ENCODE measurements around the gene LHX4. TPM values are rescaled to one million over a fixed set of nuclear protein-coding genes. Genes with fewer than 3 reads are reported as not detected.

Gene LHX4
- total RNA-seq, 2 donors from 2014 or later: not detected

DNA sequence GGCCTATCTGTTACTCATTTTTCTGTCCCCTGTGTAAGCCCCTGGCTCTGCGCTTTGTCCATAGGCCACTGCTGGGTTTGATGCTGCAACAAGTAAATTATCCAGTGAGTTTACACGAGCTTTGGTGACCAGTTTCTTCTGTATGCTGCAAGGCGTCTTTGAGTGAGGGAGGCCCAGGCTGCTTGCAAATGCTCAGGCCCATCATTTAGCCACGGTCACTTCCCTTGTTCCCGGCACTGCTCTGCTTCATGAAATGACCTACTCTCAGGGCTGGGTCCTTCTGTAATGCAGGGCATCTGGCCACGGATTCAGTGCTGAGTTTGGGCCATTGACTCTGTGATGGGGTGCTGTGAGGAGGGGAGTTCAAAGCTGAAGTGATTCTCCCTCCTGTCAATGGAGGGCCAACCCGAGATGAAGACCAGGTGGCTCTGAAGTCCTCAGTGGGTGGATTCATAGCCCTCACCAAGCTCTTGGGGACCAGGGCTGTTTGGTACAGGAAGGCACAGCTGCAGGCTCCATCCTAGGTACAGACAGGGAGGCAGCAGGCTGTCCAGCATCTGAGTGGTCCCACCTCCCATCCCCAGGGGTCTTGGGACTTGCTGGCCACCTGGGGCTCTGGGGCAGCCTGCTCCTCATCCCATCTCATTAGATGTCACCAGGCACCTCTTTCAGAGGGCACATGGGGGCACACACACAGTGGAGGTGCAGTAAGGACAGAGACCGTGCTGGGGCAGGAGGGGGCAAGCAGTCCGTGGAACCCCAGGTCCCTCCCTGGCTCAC is 21.7 kb downstream of the LHX4 start:
- intact Hi-C loops (cut with DNase I): loop anchor here (5.0 kb wide), 1 partner anchor 226 kb away; no protein-coding TSS in a partner anchor
- DNase-seq (ENCODE audit: low spot score): peak; percentile 51

DNA sequence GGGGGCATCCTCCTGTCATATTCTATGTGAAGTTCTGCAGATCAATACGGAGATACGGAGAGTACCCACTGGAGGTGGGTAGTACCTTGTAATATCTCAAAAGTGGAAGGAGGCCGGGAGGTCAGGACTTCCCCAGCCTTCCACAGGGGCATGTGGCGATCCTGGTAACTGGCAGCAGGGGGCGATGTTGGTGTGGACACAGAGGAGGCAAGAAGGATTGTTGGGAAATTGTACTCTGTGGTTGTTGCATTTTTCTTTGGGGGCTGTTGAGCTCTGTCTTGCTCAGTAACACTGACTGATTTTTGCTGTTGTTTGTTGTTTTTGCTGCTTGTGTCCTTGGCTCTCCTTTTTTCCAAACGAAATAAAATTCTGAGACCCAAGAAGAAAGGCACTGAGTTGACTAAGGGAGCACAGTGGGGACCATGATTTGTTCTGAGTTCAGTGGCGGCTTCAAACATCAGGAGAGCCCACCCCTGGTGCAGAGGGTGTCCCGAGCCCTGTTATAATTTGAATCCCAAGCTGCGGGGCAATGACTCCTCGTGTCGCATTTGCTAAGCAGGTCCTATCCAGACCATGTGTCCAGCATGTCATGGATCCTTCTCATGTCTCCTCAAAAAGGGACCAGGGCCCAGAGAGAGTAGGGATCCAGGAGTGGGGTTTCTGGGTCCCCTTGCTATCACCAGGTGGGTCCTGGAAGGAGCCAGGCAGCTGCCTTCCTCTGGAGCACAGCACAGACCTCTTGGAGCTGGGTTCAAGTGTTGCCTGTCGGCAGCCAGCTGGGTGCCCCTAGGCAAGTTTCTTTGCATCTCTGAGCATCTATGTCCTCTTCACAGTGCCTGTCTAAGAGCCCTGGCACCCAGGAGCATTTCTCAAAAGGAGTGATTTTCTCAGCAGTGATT is 22.8 kb downstream of the LHX4 start:
- intact Hi-C loops (cut with DNase I): loop anchor here (5.0 kb wide), 1 partner anchor 224 kb away; no protein-coding TSS in a partner anchor

DNA sequence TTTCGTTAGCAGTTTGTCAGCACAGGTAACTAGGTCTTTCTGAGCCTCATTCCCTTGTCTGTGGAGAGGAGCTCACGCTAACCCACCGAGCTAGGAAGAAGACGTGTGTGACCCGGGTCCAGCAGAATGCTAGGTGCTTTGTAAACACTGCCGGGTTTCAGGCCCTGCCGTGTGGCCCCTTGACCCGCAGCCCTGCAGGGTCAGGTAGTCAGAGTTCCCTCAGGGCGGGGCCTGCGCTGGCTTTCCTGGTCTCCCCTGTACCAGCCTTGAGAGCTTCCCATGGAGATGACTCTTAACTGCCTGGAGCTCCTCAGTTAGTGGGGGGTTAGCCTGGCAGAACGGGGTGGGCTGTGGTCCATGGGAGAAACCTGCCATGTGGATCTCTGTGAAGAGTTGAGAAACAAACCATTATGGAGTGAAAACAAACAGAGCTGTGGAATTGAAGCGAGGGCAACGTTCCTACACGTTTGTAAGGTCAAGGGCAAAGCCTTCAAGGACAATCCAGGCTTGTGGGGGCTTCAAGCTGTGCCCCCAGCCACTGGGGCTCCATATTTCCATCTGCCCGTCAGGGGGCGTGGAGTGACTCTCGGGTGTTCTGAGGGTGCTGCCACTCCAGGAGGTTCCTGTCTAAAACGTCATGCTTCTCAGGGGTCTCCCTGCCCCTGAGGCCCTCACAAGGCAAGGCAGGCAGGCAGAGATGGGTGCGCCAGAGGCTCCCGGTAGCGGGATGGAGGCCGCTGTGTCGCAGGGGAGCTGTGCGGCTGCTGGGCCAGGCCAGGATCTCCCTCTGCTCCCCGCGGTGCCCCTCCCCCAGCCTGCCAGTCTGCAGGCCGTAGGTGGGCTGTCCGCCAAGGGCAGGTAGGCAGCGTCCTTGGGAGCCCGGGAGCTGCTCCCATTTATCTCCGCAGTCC is 23.8 kb downstream of the LHX4 start:
- intact Hi-C loops (cut with DNase I): loop anchor here (5.0 kb wide), 1 partner anchor 223 kb away; no protein-coding TSS in a partner anchor

More for the DNA sequence above, 22.8 kb downstream of the LHX4 start:
- peak; percentile 92 for DNase-seq (ENCODE audit: low spot score)

DNA sequence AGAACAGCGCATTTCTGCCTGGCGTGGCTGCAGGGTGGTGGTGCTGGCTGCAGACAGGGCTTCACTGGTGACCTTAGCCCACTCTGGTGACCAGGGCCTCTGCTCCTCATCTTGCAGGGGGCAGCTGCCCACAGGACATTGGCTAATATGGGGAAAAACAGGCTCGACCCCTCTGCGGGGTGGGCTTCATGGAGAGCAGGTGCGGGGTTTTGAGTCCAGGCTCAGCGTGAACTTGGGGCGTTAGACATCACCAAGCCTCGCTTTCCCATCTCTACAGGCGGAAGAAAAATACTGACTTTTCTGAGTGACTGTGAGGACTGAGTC is 24.4 kb downstream of the LHX4 start:
- intact Hi-C loops (cut with DNase I): loop anchor here (5.0 kb wide), 1 partner anchor 223 kb away; no protein-coding TSS in a partner anchor
- DNase-seq (ENCODE audit: low spot score): peak; percentile 74

More for the DNA sequence above, 23.8 kb downstream of the LHX4 start:
- DNase-seq (ENCODE audit: low spot score): peak; percentile 64

DNA sequence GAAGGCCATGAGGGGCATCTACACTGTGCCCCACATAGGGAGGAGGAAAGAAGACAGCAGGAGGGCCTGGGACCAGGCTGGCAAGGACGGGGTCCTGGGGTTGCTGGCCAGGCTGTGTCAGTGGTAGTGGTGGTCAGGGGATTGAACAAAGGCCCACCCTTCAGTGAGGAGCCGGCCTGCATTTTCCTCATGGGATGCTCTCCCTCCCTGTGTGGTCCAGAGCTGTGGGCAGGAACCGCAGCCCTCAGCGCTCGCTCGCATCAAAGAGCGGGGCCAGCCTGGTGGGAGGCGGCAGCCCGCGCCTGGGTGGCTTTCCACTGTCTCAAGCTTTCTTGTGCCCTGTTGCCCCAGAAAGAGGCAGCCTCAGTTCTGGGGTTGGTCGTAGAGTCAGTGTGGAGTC is 24.8 kb downstream of the LHX4 start:
- peak; percentile 55 for DNase-seq (ENCODE audit: low spot score)
- intact Hi-C loops (cut with DNase I): loop anchor here (5.0 kb wide), 1 partner anchor 222 kb away; no protein-coding TSS in a partner anchor

DNA sequence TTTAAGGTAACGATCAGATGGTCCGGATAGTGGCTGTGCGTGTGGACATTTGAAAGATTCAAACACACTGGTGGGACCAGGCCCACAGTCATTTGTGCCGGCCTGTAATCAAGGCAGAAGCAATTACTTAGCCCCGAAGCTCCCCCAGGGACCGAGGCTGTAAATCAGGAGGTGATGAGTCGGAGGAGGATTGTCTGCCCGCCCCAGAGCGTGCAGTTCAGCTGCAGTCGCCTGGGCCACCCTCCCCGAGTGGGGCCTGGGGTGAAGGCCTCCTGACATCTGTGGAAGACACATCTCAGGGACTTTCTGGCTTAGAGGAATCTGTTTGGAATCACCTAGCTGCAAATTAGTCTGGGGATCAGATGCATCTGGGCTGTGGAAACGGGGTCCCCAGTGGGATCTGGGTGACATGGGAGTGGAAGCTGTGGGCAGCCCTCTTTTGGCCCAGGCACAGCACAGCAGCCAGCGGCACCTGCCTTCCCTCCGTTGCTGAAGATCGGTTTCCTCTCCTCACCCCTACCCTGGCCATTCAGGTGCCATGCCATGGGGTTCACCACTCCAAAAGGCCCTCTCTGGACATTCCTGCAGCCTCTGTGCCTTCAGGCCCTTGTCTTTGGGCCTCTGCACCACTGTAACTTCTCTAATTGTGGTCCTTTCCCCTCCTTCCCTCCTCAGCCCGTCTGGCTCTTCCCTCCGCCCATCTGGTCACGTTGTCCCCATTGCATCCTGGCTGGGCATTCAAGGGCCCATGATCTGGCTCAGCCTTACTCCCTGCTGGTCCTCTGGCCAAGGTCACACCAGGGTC is 25.7 kb downstream of the LHX4 start:
- peak; percentile 53 for DNase-seq (ENCODE audit: low spot score)
- intact Hi-C loops (cut with DNase I): no loop called here

DNA sequence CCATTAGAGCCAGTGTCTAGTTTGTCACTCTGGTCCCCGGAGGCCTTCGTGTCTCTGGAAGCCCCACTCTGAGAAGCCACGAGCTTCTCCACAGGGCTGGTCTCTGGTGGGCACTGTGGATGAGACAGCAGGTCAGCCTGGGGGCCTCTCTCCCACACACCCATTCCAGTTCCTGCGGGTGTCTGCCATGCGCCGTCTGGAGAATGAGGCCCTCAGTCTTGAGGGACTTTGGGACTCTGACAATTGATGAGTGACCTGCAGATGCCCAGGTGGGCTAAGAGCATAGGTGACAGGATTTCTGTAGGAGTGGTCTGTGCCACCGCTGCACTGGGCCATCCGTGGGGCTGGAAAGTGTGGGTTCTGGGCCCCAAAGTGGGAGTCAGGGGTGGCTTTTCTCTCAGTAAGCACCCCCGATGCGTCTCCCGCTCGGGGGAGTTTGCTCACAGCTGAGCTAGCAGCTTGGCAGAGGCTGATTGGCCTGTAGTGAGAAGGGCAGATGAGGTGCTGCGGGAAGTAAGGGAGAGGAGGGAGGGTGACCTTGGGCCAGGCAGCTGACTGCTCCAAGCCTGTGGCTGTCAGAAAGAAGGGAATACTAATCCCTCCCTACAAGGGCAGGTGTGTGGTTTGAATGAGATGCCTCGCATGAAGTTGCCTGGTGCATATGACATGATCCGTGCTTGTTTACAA is 26.4 kb downstream of the LHX4 start:
- peak; percentile 42 for DNase-seq (ENCODE audit: low spot score)
- intact Hi-C loops (cut with DNase I): no loop called here

DNA sequence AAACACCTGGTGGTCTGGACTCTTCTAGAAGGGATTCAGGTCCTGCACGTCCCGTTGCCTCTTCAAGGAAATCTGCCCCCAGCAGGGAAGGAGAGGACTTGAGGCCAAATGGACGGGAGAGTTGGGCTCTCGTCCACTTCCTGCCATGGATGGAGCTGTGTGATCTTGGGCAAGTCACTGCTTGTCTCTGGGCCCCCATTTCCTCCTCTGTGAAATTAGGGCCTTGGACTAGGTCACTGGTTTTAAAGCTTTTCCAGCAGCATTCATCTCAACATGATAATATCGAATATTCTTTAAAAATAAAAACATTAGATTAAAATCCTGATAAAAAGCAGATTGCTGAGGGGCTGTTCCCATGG is 26.9 kb downstream of the LHX4 start:
- DNase-seq (ENCODE audit: low spot score): no peak
- intact Hi-C loops (cut with DNase I): no loop called here

DNA sequence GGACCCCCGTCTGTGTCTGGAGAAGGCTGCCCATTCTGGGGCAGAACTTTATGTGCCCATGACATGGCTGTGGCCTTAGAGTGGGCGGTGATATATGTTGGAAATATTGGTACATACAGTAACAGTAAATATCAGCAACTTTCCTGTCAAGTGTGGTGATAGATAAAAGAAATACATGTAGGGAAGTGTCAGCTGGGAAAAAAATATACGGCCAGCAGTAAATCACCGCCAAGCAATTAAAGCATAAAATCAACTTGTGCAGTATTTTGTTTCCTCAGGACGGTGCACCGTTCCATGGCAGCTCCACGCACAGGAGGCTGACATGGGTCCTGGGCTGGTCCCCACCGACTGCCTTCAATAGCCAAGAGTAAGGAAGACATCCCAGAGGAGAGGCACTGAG is 27.4 kb downstream of the LHX4 start:
- intact Hi-C loops (cut with DNase I): no loop called here
- no peak for DNase-seq (ENCODE audit: low spot score)

DNA sequence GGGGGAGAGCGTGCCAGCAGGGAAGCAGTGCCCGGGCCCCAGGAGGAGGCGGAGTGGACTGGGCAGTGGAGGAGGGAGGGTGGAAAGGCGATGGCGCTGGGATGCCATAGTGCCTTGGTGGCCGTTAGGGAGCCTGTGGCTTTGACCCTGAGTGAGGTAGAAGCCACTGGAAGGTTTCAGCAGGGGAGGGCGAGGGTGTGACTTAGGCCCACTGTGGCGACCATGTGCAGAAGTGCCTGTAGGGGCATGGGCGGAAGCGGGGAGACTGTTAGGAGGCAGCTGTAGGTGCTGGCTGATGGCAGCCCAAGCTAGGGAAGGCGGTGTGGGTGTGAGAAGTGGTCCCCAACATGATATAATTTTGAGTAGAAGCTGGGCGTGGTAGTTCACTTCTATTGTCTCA is 28.2 kb downstream of the LHX4 start:
- intact Hi-C loops (cut with DNase I): no loop called here
- peak; percentile 74 for DNase-seq (ENCODE audit: low spot score)

DNA sequence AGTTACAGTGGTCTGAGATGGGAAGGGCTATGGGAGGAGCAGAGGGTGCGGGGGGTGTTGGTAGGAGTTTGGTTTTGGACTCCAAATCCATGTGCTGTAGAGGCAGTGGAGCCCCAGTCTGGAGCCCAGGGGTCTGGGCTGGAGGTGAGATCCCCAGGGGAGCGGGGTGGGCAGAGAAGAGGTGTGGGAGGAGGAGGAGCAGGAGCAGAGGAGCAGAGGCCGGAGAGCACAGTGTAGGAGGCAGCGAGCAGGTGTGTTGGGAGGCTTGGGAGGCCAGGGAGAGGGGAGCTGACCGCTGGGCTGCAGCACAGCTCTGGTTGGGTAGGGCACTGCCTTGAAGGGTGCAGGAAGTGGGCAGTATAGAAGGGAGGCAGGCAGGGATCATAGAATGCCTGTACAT is 28.9 kb downstream of the LHX4 start:
- intact Hi-C loops (cut with DNase I): no loop called here
- no peak for DNase-seq (ENCODE audit: low spot score)

DNA sequence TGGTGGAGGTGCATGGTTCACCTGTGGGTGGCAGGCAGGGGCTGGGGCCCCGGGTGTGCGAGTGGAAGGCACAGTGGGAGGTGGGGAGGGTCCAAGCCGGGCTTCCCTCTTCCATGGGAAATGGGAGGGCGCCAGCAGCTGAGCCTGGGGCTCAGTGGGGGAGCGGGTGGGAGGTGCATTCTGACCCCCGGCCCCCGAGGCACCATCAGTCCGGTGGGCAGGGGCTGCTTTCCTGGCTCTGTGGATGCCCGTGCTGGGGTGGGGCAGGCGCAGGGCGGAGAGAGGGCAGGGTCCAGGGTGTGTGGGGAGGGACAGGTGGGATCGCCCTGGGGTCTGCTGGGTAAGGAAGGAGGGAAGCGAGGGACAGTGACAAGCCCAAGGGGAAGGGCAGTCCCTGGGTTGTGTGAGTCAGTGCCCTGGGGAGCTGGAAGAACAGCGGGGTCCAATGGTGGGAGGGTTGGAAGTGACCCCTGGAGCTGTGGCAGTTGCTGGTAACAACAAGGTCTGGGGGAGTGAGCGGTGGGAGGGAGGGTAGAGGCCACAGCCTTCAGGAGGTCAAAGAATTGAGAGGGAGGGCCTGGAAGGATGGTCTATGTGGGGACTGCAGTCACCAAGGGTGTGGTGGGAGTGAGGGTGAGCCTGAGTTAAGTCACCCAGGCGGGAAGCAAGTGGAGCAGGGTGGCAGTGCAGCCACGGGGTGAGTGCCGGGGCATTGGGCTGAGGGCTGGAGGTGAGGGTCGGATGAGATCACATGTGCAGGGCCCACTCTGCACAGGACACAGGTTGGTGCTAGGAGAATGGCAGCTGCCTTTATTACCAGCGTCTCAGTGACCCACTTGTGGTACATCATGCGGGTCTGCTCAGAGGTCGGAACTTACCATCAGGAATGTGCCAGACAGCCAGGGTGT is 29.6 kb downstream of the LHX4 start:
- intact Hi-C loops (cut with DNase I): no loop called here
- DNase-seq (ENCODE audit: low spot score): no peak

DNA sequence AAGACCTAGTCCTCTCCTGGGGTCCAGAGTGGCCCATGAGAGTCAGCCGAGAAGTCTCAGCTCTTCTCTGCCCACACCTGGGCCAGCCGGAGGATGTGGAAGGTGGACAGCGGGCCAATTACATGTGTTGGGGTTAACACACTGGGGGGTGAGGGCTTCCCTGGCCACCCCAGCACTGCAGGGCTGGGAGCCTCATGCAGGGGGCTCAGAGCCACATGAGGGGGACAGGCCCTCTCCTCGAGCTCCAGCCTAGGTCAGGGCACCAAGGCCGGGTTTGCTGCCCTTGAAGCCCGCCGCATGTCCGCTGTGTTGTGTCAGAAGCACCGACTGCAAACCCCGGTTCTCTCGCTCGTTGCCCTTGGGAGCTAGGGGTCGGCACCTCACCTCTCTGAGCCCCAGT is 30.5 kb downstream of the LHX4 start:
- intact Hi-C loops (cut with DNase I): no loop called here
- no peak for DNase-seq (ENCODE audit: low spot score)

DNA sequence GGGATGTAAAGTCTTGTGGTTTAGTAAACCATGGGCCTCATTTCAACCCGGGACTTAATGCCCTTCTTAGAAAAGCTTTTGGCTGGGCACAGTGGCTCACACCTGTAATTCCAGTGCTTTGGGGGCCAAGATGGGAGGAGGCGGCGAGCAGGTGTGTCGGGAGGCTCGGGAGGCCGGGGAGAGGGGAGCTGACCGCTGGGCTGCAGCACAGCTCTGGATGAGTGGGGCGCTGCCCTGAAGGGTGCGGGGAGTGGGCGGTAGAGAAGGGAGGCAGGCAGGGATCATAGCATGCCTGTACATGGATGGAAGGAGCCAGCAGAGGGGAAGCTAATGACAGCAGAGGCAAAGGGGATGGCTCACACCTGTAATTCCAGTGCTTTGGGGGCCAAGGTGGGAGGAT is 31.0 kb downstream of the LHX4 start:
- intact Hi-C loops (cut with DNase I): no loop called here
- no peak for DNase-seq (ENCODE audit: low spot score)

DNA sequence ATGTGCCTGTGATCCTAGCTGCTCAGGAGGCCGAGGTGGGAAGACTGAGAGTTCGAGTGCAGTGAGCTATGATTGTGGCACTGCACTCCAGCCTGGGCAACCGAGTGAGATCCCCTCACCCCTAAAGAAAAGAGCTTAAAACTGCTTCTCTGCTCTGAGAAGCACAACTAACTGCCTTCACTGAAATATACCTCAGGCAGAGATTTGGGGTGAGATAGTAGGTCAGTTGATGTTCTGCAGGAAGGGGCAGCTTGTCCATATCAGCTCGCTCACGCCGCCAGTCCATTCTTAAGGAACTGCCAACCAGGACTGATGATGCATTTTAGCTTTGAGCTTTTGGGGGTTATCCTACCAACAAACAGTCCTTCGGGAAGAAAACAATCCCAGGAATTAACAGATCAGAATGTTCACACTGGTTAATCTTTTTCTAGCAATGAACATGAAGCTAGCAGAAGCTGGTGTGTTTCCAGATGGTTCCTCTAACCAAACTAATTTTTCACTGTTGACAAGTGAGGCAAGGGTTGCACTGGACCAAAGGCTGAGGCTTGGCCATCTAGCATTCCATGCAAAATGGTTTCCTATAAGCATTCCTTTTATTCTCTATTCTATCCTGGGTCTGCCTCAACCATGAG is 31.6 kb downstream of the LHX4 start:
- DNase-seq (ENCODE audit: low spot score): no peak
- intact Hi-C loops (cut with DNase I): no loop called here

DNA sequence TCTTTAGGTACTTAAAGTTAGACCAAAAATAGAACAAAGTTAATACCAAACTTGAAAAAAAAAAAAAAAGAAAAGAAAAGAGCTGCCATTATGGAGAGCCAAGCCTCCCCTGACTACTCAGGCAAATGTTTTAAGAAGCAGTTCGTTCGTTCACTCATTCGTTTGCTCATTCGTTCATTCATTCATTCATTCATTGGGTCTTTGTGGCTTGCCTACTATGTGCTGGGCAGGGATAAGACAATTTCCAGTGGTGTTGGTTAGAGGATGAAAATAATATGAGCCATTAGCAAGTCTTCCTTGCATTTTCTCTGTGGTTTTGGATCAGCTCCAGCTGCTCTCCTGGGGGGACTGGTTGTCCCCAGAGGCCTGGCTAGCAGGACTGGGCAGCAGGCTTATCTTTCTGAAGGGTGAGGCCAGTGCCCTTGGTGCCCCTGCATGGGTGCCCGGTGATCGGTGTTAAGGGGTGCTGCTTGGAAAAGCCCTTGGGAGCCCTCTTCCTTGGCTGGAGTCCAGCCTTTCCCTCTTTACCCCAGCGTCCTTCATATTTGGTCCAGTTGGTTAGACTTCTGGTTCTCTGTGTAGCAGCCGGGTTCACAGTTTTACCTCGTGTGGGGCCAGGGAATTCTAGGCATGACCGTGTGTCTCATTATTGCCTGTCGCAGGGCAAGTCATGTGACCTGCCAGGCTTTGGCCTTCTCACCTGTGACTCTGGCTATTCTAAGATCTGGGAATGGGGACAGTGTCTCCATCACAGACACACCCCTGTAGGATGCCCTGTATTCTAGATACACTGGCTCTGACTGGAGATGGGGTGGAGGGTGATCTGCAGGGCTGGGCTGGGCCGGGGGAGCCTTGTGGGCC is 32.8 kb downstream of the LHX4 start:
- intact Hi-C loops (cut with DNase I): no loop called here
- DNase-seq (ENCODE audit: low spot score): no peak

Measured in posterior vena cava (tissue), 2 donors.